Activated CD4-positive, alpha-beta T cell treated with anti-CD3 and anti-CD28 coated beads, Interleukin-2, amount 50 U/mL, for 1 hour (primary cell): ENCODE results near the gene ENGASE.
A peak's percentile ranks its signal among the peaks of the same experiment; 100 is the strongest.
"Not testable (repeated sequence)": the region's sequence is repeated elsewhere in the genome, so short reads cannot be mapped to it uniquely, and the experiment has no call there.

Experiments
- DNase-seq: peaks from one replicate; pipeline ENCODE4 v3.0.0-alpha.2; 2020

ENGASE gene

DNA sequence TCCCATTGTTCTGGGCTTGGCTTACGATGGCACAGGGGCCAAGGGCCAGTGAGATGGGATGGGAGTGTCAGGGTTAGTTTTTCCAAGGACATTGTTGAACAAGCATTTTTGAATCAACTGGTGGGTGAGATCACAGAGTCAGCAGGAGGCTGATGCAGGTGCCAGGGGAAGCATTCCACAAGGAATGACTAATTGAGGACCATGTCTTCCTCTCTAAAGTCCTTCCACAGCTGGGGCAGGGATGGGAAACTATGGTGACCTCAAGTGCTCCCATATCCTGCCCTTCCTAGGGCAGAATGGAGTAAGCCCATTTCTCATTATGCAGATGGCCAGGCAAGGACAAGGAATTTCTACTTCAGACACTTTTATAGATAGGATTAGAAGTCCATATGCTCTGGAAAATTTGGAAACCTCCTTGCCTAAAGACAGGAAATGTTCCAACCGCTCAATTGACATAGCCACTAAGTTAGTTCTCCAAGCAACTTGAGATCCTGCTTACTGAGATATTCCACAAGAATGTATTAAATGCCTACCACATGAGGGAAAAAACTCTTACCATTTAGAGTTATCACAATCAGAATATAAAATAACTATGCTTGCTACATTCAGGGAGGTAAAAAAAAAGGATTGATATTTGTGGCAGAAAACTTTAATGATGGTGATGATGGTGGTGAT is 21.2 kb upstream of the ENGASE start:
- DNase-seq = no peak

DNA sequence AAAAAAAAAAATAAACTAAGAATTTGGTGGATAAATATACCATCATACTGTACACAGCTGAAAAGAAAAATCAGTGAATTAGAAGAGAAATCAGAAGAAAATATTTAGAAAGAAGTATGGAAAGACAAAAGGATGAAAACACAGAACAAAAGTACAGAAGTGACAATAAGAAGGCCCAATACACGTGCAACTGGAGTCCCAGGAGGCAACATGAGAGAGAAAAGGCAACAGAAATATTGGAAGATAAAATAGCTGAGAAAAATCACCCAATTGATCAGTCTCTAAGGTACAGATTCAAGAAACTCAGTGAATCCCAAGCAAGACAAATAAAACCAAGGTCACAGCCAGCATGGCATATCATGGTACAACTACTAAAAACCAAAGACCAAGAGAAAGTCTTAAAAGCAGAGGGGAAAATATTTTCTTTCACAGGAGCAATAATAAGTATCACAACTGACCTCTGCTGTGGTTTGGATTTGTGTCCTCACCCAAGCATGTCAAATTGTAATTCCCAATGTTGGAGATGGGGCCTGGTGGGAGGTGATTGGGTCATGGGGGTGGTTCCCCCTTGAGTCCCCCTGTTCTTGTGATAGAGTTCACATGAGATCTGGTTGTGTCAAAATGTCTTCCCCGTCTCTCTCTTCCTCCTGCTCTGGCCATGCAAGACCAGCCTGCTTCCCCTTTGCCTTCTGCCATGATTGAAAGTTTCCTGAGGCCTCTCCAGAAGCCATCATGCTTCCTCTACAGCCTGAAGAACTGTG is 20.2 kb upstream of the ENGASE start:
- DNase-seq = no peak

DNA sequence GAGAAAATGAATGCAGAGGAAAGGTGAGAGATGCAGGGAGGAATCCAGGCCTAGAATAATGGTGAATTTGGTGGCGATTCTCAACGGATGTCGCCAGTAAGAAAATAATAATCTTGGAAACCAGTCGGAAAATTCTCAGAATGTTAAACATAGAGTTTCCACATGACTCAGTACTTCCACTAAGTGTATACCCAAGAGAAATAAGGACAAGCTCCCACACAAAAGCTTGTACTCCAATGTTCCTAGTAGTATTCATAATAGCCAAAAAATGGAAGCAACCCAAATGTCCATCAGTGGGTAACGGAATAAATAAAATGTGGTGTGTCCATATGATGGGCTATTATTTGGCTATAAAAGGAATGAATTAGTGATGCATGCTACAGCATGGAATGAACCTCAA is 19.4 kb upstream of the ENGASE start:
- no peak for DNase-seq

DNA sequence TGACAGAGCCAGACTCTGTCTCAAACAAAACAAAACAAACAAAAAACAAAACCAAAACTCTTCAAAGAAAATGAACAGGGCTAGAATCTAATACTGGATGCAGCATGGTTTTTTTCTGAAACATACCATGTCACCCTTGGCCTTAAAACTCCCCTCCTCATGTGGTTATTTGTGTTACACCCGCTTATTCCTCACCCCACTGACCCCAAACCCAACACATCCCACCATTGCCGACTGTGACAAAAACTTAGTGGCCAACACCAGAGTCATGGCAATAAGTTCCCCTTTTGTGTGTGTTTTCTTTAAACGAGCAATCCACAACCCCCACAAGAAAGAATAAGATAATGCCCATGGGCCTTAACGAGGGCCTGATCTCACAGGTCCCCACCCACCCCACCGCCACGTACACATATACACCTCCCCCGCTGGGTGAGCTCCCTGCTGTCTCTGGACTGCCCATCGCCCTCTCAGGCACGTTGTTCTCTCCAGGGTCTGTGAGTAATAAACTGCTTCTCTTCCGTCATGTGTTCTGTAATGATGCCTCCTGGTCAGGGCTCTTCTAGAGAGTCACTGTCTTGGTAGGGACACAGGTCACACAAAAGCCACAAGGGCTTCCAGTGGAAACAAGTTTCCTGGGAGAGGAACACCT is 16.8 kb upstream of the ENGASE start:
- no peak for DNase-seq

DNA sequence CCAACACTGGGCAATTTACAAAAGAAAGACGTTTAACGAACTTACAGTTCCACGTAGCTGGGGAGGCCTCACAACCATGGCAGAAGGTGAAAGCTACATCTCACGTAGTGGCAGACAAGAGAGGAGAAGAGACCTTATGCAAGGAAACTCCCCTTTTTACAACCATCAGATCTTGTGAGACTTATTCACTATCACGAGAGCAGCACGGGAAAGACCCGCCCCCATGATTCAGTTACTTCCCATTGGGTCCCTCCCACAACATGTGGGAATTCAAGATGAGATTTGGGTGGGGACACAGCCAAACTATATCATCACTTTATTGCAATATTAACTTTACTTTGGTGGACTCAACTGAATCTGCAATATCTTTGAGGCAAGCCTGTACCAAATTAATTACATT is 11.9 kb upstream of the ENGASE start:
- no peak for DNase-seq

DNA sequence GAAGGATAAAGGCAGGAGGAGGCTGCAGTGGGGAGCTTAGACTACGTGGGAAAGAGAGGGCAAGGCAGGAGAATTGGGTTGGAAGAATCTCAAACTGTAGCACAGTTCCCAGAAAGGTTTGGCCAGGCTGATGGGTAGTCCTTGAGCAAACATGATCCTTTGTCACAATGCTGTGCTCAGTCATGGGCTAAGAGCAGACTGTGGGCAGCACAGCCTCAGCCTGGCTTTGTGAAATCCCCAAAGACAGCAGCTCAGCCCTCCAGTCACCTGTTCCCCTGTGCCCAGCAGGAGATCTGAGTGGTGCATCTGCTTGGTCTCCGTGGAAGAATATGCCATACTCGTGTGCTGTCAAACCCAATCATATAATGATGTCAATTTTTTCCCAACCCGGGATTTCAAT is 10.6 kb upstream of the ENGASE start:
- no peak for DNase-seq

DNA sequence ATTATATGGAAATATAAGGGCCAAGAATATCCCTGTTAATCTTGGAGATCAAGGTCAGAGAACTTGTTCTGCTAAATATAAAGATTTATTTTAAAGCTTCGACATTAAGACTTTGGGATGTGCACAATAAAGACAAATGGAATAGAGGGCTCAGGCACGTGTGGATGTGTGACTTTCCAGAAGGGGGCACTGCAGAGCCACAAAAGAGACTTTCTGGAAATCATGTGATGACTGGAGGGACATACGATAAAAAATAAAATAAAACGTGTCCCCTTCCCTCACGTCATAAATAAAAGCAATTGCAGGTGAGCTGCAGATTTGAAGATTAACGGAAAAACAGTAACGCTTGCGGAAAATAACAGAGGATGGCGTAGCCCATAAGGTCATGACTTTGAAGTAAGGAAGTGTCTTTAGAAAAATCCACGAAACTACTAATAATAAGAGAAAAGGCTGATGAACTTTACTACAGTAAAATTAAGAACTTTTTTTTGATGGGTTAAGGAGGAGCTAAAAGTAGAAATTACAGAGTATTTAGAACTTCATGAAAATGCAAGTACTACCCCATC is 9.4 kb upstream of the ENGASE start:
- DNase-seq = peak; percentile 58

DNA sequence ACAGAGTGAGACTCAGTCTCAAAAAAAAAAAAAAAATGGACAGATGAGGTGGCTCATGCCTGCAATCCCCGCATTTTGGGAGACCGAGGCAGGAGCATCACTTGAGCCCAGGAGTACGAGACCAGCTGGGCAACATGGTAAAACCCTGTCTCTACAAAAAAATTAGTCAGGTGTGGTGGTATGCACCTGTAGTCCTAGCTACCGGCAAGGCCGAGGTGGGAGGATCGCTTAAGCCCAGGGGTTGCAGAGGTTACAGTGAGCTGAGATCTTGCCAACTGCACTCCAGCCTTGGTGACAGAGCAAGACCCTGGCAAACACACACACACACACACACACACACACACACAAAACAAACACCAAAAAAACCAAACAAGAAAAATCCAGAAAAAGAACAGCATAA is 7.7 kb upstream of the ENGASE start:
- no peak for DNase-seq

DNA sequence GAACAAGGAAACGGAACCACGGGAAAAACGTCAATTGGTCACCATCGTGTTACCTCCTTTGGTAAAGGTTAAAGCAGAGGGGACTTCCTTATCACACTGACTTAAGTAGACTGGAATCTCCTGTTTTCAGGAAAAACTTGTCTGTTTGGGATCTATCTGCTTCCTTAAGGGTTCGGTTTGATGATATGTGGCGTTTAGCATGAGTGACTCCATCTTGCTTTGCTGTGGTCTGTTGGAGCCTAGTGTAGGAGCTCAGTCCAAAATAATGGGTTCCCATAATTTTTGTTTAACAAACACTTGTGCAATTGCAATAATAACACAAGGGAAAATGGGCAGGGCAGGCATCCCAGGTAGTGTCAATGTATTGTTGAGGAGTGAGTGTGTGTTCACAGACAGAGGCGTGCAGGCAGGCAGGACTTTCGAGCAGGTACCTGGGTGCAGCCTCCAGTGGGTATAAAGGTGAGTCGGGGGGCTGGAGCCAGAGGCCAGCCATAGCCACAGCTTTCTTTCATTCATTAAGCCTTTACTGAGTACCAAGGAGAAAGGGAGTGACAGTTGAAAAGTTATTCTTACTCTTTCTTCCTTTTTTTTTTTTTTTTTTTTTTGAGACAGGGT is 4.3 kb upstream of the ENGASE start:
- DNase-seq = no peak

DNA sequence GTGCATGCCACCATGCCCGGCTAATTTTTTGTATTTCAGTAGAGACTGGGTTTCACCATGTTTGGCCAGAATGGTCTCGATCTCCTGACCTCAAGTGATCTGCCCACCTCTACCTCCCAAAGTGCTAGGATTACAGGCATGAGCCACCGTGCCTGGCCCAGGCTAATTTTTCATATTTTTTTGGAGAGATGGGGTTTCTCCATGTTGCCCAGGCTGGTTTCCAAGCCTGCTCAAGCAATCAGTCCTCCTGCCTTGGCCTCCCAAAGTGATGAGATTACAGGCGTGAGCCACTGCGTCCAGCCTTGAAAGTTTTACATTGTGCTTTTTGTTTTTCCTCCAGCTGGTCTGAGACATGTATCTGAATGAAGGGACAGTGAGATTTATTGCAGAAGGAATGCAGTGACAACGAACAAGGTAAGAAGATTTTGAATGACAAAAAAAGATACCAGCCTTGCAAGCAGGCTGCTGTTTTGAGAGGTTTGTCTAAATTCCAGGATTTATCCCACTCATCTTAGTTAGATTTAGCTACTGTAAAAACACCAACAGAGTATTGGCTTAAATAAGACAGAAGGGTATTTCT is 3.4 kb upstream of the ENGASE start:
- DNase-seq = no peak

DNA sequence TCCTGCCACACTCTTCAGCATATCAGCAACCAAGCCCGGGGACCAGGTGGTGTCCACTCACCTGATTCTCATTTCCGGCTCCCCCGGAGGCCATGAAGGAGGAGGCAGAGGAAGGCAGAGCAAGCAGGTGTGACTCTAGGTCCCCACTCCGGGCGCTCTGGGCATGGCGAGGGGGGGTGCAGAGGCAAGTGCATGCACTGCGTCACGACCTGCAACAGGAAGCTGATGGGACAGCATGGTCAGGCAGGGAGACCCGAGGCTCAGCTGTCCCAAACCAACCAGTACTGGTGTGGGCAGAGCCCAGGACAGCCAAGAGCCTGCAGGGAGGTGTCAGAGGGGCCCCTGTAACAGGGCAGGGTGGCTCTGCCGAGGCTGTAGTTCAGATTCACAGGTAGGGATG is 2.1 kb upstream of the ENGASE start:
- no peak for DNase-seq

DNA sequence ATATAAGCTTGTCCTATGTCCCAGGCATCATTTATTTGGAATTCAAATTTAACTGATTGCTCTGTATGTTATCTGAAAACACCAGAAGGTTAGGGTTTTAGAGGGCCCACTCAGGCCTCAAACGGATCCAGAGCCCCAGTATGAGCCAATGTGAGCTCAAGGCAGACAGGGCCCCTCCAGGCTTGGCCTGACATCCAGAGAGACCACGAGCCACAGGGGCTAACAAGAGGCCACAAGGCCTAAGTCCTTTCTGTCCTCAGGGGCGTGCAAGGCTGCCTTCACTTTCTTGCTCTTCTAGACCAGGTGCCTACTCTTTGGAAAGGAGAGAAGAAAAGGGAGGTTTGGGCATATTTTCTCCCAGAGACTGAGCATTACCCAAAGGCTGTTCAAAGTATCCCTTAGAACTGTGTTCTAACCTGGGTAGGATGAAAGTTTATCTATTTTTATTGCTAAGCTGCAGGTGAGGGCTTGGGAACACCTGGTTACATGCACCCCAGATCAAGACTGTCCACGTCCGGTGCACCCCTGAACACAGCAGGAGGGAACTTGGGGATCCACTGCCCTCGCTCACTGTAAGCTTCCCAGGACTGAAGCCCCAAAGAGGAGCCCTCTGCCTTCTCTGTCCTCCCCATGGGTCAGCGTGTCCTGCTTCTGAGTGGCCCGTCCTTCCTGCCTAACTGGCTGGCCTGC is 1.5 kb upstream of the ENGASE start:
- no peak for DNase-seq

DNA sequence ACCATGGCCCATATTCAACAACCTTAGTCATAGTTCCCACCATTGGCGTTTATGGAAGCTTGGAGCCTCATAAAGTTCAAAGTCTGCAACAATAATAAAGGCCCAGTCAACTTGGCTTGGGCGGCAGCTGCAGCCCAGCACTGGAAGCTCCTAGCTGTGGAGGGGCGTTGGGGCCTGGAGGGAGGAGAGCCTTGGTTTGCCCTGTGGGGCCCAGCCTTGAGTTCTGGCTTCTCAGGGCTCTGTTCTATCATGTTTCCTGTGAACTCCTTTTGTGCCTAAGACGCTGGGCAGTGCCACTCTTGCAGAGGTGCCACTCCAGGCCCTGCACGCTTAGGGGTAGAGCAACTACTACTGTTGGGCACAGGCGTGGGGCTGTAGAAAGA is 927 bp upstream of the ENGASE start:
- DNase-seq = no peak

DNA sequence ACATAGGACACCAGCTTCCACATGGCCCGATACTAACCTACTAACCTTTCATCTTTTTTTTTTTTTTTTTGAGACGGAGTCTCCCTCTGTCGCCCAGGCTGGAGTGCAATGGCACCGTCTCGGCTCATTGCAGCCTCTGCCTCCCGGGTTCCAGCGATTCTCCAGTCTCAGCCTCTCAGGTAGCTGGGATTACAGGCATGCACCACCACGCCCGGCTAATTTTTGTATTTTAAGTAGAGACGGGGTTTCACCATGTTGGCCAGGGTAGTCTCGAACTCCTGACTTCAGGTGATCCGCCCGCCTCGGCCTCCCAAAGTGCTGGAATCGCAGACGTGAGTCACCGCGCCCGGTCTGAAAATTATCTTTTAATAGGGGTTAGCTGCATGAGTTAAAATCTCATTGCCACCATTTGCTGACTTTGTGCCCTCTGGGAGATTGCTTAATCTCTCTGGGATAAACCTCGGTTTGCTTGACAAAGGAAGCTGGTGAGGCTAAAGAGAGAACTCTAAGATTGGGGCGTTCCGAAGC is 439 bp upstream of the ENGASE start:
- not testable (repeated sequence) for DNase-seq

DNA sequence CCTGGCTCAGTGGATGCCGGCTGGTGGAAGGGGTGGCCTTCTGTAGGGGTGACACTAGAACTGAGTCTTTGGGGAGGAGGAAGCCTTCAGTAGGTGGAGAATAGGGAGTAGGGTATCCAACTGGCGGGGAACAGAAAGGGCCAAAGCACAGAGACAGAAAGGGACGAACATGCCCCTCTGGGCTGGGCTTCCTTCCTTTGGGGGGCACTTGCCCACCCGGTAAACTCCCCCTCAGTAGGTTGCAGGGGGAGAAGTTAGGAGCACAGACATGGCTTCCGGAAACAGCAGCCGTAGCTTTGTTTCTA is 774 bp downstream of the ENGASE start:
- DNase-seq = no peak

DNA sequence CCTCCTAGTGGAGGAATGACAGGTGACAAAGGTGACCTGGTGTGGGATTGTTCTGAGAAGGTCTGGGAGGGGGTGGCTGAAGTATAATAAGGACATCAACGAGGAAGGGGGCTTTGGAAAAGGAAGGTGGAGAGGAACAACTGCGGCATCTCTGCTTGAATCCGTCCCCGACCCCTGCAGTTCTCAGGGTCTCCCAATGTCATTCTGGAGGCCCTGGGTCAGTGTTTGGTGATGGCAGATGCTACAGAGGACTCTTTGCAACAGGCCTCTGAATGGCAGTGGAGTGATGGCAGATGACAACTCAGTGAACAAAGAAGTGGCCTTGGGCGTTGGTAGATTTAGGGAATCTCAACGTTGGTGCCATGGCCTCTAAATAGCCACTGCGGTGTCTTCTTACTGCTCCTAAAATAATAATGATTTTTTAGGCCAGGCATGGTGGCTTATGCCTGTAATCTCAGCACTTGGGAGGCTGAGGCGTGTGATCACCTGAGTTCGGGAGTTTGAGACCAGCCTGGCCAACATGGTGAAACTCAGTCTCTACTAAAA is 1.3 kb downstream of the ENGASE start:
- no peak for DNase-seq

DNA sequence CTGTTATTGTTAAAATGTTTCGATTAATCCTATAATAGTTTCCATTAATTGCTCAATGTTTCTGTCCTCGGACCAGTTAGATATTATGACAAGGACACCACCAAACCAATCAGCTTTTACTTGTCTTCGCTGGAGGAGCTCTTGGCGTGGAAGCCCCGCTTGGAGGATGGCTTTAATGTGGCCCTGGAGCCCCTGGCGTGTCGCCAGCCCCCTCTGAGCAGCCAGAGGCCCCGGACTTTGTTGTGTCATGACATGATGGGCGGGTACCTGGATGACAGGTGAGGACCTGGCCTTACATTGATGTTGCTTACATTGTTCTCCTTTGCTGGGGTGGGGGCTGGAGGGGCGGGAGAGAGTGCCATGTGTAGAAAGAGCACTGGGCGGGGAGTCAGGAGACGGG is 3.0 kb downstream of the ENGASE start:
- DNase-seq = no peak

DNA sequence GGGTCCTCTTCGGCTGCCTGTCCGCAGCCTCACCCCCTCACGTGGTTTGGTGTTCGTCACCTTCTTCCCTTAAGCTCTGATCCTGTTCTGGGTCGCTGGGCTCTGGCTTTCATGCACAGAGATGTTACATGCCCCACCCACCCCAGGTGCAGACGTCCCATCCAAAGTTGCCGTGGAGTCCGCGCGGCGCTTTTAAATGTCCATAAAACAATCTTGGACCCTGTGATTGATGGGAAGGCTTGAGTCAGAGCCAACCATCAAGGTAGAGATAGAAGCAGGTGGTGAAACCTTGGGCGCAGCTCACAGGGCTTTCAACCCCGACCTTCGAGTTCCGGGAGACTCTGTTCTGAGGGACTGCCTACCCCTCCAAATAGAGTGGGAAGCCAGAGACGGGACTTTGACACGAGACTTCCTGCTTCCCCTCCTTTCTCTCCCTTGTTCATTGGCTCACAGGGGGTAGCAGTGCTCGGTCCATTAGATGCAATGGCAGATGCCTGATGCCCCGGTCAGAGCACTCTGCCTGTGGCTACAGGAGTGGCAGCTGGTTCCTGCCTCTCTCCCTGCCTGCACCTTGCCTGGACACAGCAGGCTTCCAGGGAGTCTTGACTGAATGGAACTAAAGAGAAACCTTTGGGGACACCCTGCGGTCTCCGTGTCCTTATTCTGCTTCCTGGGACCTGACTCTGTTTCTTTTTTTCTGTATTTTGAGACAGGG is 4.0 kb downstream of the ENGASE start:
- DNase-seq = no peak

DNA sequence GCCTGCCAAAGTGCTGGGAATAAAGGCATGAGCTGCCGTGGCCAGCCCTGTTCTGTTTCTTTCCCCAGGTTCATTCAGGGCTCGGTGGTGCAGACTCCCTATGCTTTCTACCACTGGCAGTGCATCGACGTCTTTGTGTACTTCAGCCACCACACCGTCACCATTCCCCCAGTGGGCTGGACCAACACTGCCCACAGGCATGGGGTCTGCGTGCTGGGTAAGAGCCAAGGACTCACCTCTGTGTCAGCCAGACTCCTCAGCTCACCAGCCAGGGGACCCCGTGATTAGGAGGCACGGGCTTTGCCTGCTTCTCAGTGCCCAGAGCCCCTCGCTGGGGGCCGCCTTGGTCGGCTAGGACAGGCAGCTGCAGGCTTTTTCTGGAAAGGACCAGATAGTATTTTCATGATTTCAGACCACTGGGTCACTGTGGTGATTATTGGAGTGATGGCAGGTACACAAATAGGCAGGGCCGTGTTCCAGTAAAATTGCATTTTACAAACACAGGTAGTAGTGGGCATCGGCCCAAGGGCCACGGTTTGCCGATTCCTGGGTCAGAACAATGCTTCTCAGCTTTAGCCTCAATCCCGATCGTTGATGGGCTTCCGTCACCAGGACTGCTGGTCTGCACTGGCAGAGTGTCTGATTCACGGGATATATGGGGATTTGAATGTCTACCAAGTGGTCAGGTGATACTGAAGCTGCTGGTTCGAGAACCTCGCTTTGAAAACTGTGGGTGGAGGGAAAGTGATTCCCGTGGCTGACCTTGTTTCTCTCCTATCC is 5.0 kb downstream of the ENGASE start:
- DNase-seq = no peak

DNA sequence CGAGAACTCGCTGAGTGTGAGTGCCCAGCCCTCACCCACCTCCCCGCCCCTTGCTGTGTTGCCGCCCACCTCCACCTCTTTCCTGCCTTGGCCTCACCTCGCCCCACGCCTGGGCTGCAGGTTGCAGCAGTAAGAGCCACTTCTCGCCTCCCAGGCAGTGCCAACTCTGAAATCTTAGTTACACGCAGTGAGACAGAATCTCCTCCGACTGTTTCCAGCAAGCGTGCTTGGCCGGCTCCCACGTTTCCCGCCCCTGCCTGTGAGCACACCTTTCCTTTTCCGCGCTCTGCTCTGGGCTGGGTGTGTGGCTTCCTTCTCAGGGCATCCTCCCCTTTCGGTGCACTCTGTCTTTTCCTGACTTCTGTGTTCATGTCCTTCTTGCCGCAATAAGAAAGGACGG is 5.7 kb downstream of the ENGASE start:
- no peak for DNase-seq
